Measurements from ENCODE around the gene FAM237A.

DNA sequence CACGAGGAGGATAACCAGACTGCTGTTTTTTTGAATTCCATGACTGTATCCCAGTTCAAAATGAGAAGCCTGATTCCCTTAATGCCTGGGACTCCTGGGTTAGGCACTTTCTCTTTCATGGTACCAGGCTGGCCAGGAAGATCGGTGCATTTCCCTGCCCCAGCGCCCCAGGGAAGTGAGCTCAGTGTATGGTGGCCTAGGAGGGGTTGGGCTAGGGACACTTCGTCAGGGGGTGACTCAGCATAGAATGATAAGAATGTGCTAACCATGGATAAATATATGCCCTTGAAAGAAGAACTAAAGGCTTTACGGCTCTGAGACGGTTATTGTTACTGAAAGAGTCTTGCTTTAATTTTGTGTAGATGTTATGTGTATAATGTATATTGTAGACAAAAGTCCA lies 27.5 kb upstream of the FAM237A start:
- TF ChIP-seq, protein P1, sequence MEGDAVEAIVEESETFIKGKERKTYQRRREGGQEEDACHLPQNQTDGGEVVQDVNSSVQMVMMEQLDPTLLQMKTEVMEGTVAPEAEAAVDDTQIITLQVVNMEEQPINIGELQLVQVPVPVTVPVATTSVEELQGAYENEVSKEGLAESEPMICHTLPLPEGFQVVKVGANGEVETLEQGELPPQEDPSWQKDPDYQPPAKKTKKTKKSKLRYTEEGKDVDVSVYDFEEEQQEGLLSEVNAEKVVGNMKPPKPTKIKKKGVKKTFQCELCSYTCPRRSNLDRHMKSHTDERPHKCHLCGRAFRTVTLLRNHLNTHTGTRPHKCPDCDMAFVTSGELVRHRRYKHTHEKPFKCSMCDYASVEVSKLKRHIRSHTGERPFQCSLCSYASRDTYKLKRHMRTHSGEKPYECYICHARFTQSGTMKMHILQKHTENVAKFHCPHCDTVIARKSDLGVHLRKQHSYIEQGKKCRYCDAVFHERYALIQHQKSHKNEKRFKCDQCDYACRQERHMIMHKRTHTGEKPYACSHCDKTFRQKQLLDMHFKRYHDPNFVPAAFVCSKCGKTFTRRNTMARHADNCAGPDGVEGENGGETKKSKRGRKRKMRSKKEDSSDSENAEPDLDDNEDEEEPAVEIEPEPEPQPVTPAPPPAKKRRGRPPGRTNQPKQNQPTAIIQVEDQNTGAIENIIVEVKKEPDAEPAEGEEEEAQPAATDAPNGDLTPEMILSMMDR (IDR thresholded peaks at IDR 0.05), result no peak
- TF ChIP-seq POLR2A (IDR thresholded peaks at IDR 0.05), result no peak
- TF ChIP-seq EP300 (IDR thresholded peaks at IDR 0.05), result no peak
